Measurements from ENCODE around the gene QSOX1. TPM values are rescaled to one million over a fixed set of nuclear protein-coding genes. Genes with fewer than 3 reads are reported as not detected.

The QSOX1 gene
- total RNA-seq, 1 experiment from 2014 or later, result 192 TPM

DNA sequence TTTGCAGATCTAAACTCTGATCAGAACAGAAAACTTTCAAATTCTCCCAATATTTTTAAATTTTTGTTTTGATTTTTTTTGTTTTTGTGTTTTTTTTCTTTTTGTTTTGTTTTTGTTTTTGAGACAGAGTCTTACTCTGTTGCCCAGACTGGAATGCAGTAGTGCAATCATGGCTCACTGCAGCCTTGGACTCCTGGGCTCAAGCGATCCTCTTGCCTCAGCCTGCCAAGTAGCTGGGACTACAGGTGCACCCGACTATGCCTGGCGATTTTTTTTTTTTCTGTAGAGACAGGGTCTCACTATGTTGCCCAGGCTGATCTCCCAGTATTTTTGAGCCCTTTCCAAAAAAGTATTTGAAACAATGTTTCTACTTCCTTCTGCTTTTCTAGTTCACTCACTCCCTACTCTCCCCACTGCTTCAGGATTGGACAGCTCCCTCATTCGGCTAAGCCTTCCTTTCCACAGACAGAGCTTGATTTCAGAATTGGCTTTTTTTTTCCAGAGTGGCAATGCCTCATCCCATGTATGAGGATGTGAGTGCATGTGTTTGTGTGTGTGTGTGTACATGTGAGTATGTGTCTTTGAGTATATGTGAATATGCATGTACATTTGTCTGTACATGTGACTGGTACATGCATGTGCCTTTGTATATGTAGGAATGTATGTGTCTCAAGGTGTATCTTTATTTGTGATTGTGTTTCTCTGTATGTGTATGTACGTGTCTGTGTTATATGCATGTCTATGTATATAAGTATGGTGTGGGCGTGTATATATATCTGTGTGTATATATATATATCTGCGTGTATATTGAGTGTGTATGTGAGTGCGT is 87.3 kb downstream of the QSOX1 start:
- Histone ChIP-seq H3K9me2 (replicated peaks; ENCODE audit: low read length) (no peaks in the 10 kb centered on the region), H3K27ac (ENCODE audit: low read length) (no peak overlapping the region), H3K9ac (ENCODE audit: low read length) (no peak overlapping the region), H3F3A (ENCODE audit: low read length, unreplicated experiment) (peaks cover 4% of the 10 kb centered on the region), H3K79me2 (ENCODE audit: low read length) (no peaks in the 10 kb centered on the region), H4K20me1 (ENCODE audit: low read length) (no peaks in the 10 kb centered on the region), H3K36me3 (ENCODE audit: low read depth, low read length) (no peaks in the 10 kb centered on the region), H3K9me3 (ENCODE audit: low read length) (no peaks in the 10 kb centered on the region), H3K27me3 (ENCODE audit: low read length) (peaks cover 44% of the 10 kb centered on the region), H3K4me2 (ENCODE audit: low read length) (no peak overlapping the region), H2AFZ (ENCODE audit: low read length) (no peak overlapping the region), H3K4me1 (ENCODE audit: insufficient read depth, low read length) (peaks cover 3% of the 10 kb centered on the region), H3K4me3 (ENCODE audit: low read length) (no peak overlapping the region)
- TF ChIP-seq EZH2 (IDR thresholded peaks at IDR 0.05; ENCODE audit: low read length, unreplicated experiment) (no peak), EZH2phosphoT487 (IDR thresholded peaks at IDR 0.05; ENCODE audit: borderline replicate concordance, low read length) (no peak), CTCF (conservative IDR thresholded peaks at IDR 0.05; ENCODE audit: low read depth, low read length) (no peak)
- intact Hi-C loops (cut with micrococcal nuclease), result no loop called here
- POLR2A ChIA-PET (ENCODE audit: unreplicated experiment), result interaction anchor here (0.6 kb wide), 1 partner anchor 427 kb away, joined by 3 read pairs; no protein-coding TSS in a partner anchor
- CTCF ChIA-PET, result interaction anchor here (0.8 kb wide), 1 partner anchor 11 kb away, joined by 5 read pairs; no protein-coding TSS in a partner anchor
- no peak for ATAC-seq
- DNase-seq, result peak; percentile 11
- BruUV-seq (replicated peaks), result no TSS peak

DNA sequence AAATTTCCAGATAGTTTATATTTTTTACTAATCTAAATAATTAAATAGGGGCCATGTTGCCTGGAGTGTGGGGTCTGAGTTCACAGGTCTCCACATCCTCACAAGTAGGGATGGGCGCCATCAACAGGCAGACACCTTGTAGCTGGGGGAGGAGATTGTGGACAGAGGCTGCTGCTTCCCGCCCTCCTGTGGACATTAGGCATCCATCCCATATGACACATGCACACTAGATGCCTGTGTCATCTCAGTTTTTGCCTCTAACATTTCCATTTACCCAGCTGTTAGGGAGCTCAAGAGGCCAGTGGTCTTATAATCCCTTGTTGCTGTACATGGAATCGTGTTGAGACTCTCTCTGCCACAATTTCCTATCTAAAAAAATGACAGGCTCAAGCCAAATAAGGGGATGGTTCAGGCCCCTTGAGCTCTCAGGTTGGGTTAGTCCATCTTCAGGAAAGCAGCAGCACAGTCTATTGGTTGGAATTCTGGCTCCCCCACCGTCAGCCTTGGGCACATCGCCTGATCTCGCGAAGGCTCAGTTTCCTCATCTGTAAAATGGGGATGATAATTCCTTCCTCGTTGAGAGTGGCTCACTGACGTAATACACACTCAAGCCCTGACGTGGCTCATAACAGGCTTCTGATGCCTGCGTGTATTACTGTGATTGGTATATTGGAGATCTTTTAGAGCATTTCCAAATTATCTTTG is 89.0 kb downstream of the QSOX1 start:
- no peaks in the 10 kb centered on the region for H3K9me3 ChIP-seq (ENCODE audit: low read length)
- H3F3A ChIP-seq (ENCODE audit: low read length, unreplicated experiment), result peaks cover 4% of the 10 kb centered on the region
- no peaks in the 10 kb centered on the region for H3K9me2 ChIP-seq (replicated peaks; ENCODE audit: low read length)
- ChIA-PET CTCF (interaction anchor here (0.6 kb wide), 1 partner anchor 24 kb away, joined by 3 read pairs; no protein-coding TSS in a partner anchor), POLR2A (ENCODE audit: unreplicated experiment) (interaction anchor here (0.5 kb wide), 1 partner anchor 349 kb away, joined by 3 read pairs; no protein-coding TSS in a partner anchor)
- no peak overlapping the region for H3K27ac ChIP-seq (ENCODE audit: low read length)
- H3K79me2 ChIP-seq (ENCODE audit: low read length), result no peaks in the 10 kb centered on the region
- H3K27me3 ChIP-seq (ENCODE audit: low read length), result peaks cover 27% of the 10 kb centered on the region
- no peak overlapping the region for H3K4me2 ChIP-seq (ENCODE audit: low read length)
- TF ChIP-seq EZH2phosphoT487 (IDR thresholded peaks at IDR 0.05; ENCODE audit: borderline replicate concordance, low read length) (no peak), CTCF (conservative IDR thresholded peaks at IDR 0.05; ENCODE audit: low read depth, low read length) (0 out of 2 replicates have a peak, but pooled peaks have one; percentile 18)
- no peak overlapping the region for H2AFZ ChIP-seq (ENCODE audit: low read length)
- DNase-seq (peak; percentile 13), ATAC-seq (no peak)
- no peaks in the 10 kb centered on the region for H4K20me1 ChIP-seq (ENCODE audit: low read length)
- intact Hi-C loops (cut with micrococcal nuclease), result no loop called here
- no peak overlapping the region for H3K9ac ChIP-seq (ENCODE audit: low read length)
- no peaks in the 10 kb centered on the region for H3K36me3 ChIP-seq (ENCODE audit: low read depth, low read length)
- H3K4me3 ChIP-seq (ENCODE audit: low read length), result no peak overlapping the region
- H3K4me1 ChIP-seq (ENCODE audit: insufficient read depth, low read length), result peaks cover 13% of the 10 kb centered on the region
- BruUV-seq (replicated peaks), result no TSS peak

Data from PC-3 (cell line).